HG02884 (cell line): Measurements from ENCODE around the gene KLF11.

Experiments
- ATAC-seq: cut with Tn5 transposase; IDR thresholded peaks from one replicate; pipeline ENCODE4 v1.9.1; 2021; ENCODE audit warnings: mild to moderate bottlenecking, moderate library complexity; ENCODE audit not compliant: unreplicated experiment

Gene KLF11

GRCh38 chr2:10039658-10040410, 3.5 kb upstream of the KLF11 start:
- no peak for ATAC-seq

GRCh38 chr2:10041711-10042110, 1.6 kb upstream of the KLF11 start:
- no peak for ATAC-seq

- ATAC-seq: no peak
These were observed 819 bp upstream of the KLF11 start for GRCh38 chr2:10042301-10043161.

- peak; percentile 47 for ATAC-seq
These were observed 704 bp downstream of the KLF11 start for GRCh38 chr2:10043906-10044601.

- no peak for ATAC-seq
These were observed 2.4 kb downstream of the KLF11 start for GRCh38 chr2:10045561-10046355.

GRCh38 chr2:10046931-10047330, 3.6 kb downstream of the KLF11 start:
- ATAC-seq: no peak

- ATAC-seq: no peak
These were observed 4.5 kb downstream of the KLF11 start for GRCh38 chr2:10047616-10048500.

GRCh38 chr2:10048501-10049171, 5.3 kb downstream of the KLF11 start:
- no peak for ATAC-seq

GRCh38 chr2:10052216-10052615, 8.9 kb downstream of the KLF11 start:
- ATAC-seq: no peak

- ATAC-seq: no peak
These were observed 10.0 kb downstream of the KLF11 start for GRCh38 chr2:10053351-10053750.

GRCh38 chr2:10054424-10054823, 11.1 kb downstream of the KLF11 start:
- ATAC-seq: no peak

- no peak for ATAC-seq
These were observed 11.6 kb downstream of the KLF11 start for GRCh38 chr2:10054976-10055375.

- ATAC-seq: no peak
These were observed 13.1 kb downstream of the KLF11 start for GRCh38 chr2:10056439-10056838.

GRCh38 chr2:10057231-10058107, 14.1 kb downstream of the KLF11 start:
- ATAC-seq: no peak

- ATAC-seq: no peak
These were observed 15.1 kb downstream of the KLF11 start for GRCh38 chr2:10058251-10059015.

GRCh38 chr2:10059016-10059351, 15.6 kb downstream of the KLF11 start:
- ATAC-seq: no peak

GRCh38 chr2:10059552-10060335, 16.4 kb downstream of the KLF11 start:
- no peak for ATAC-seq
